HG03159 (cell line): ENCODE data around the gene SHC2.
"Not testable (repeated sequence)": the region's sequence is repeated elsewhere in the genome, so short reads cannot be mapped to it uniquely, and the experiment has no call there.

Experiments used
- ATAC-seq: cut with Tn5 transposase; IDR thresholded peaks from one replicate; pipeline ENCODE4 v1.9.1; 2021; ENCODE audit warnings: mild to moderate bottlenecking, moderate library complexity; ENCODE audit not compliant: unreplicated experiment

The SHC2 gene

GRCh38 chr19:393560-393959 is 67.3 kb downstream of the SHC2 start:
- not testable (repeated sequence) for ATAC-seq

GRCh38 chr19:392375-392970 is 68.4 kb downstream of the SHC2 start:
- no peak for ATAC-seq

GRCh38 chr19:391726-392374 is 69.0 kb downstream of the SHC2 start:
- ATAC-seq = no peak

- ATAC-seq = no peak
Measured at GRCh38 chr19:391207-391557, 69.7 kb downstream of the SHC2 start.

- no peak for ATAC-seq
Measured at GRCh38 chr19:390386-391206, 70.2 kb downstream of the SHC2 start.

- no peak for ATAC-seq
Measured at GRCh38 chr19:389935-390289, 70.9 kb downstream of the SHC2 start.

- ATAC-seq = no peak
Measured at GRCh38 chr19:389255-389934, 71.4 kb downstream of the SHC2 start.

GRCh38 chr19:388691-389090 is 72.1 kb downstream of the SHC2 start:
- no peak for ATAC-seq

GRCh38 chr19:387777-388176 is 73.1 kb downstream of the SHC2 start:
- ATAC-seq = no peak

- ATAC-seq = not testable (repeated sequence)
Measured at GRCh38 chr19:386632-387301, 74.1 kb downstream of the SHC2 start.

GRCh38 chr19:386189-386588 is 74.6 kb downstream of the SHC2 start:
- ATAC-seq = not testable (repeated sequence)

- ATAC-seq = no peak
Measured at GRCh38 chr19:384799-385169, 76.0 kb downstream of the SHC2 start.

- no peak for ATAC-seq
Measured at GRCh38 chr19:383922-384798, 76.7 kb downstream of the SHC2 start.

GRCh38 chr19:383040-383439 is 77.8 kb downstream of the SHC2 start:
- no peak for ATAC-seq

- not testable (repeated sequence) for ATAC-seq
Measured at GRCh38 chr19:382578-382977, 78.3 kb downstream of the SHC2 start.

GRCh38 chr19:381901-382300 is 78.9 kb downstream of the SHC2 start:
- not testable (repeated sequence) for ATAC-seq

GRCh38 chr19:380618-381219 is 80.1 kb downstream of the SHC2 start:
- ATAC-seq = not testable (repeated sequence)

GRCh38 chr19:379796-380195 is 81.0 kb downstream of the SHC2 start:
- no peak for ATAC-seq

GRCh38 chr19:378706-379105 is 82.1 kb downstream of the SHC2 start:
- ATAC-seq = no peak
